Fibroblast of mammary gland (primary cell): ENCODE data around the gene SLC35F6.
A peak's percentile ranks its signal among the peaks of the same experiment; 100 is the strongest.
"Not testable (repeated sequence)": the region's sequence is repeated elsewhere in the genome, so short reads cannot be mapped to it uniquely, and the experiment has no call there.

ENCODE experiments used
- DNase-seq: peaks from one replicate; pipeline ENCODE4 v3.0.0-alpha.2; 2010; ENCODE audit warnings: low read depth
- H3K4me3 ChIP-seq: 2 replicates; pipeline ENCODE4 v1.5.1; 2011; ENCODE audit warnings: low read depth, mild to moderate bottlenecking, low read length, moderate library complexity; ENCODE audit not compliant: control insufficient read depth
- CTCF ChIP-seq: conservative IDR thresholded peaks from 2 replicates; pipeline ENCODE4 v1.5.1; 2011; ENCODE audit warnings: low read depth, low read length, inconsistent platforms; ENCODE audit not compliant: control insufficient read depth, insufficient read depth

The SLC35F6 gene

DNA sequence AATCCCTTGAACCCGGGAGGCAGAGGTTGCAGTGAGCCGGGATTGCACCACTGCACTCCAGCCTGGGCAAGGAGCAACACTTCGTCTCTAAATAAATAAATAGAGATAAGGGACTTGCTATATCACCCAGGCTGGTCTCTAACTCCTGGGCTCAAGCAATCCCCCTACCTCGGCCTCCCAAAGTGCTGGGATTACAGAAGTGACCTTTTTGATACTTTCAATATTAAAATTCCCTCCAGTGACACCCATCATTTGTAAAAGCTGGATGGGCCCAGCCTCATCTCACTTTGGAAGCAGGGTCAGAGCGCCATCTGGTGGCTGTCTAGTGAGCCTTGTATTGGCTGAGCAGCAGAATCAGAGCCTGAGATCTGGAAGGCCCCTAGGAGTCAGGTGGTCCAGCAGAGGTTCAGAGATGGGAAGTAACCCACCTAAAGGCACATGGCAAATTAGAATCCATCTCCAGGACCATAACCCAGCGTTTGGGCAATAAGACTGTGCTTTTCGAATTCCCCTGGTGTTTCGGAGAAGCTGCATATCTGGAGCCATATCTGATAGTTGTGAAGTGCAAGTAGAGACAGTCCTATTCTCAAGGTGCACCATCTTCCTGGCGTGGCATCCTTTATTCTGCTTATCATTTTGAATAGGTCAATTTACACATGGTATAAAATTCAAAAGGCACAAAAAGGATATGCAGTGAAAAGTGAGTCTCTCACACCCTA, 18.3 kb upstream of the SLC35F6 start:
- peak; percentile 95 for TF ChIP-seq CTCF
- peak; percentile 79 for DNase-seq
- H3K4me3 ChIP-seq: no peak overlapping the region

DNA sequence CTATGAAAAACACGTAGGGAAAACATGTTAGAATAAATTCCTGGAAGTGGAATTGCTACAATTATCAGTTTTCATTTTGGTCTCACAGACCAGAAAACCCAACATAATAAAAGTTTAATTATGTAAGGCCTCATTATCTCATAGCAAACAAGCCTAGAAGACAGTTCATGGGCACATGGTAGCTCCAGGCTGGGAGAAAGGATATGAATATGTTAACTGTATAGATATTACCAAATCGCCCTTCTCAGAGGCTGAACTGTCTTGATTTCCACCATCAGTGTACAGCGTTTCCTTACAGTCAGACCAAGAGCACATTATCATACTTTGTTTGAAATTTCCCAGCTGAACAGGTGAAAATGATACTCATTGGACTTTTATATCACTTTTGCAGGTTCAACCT, 17.1 kb upstream of the SLC35F6 start:
- DNase-seq: no peak
- TF ChIP-seq CTCF: no peak
- no peak overlapping the region for H3K4me3 ChIP-seq

- not testable (repeated sequence) for H3K4me3 ChIP-seq, DNase-seq
These were observed 14.2 kb upstream of the SLC35F6 start for GRCh38 chr2:26749787-26750420.

GRCh38 chr2:26750467-26750866, 13.6 kb upstream of the SLC35F6 start:
- not testable (repeated sequence) for DNase-seq, H3K4me3 ChIP-seq

- no peak overlapping the region for H3K4me3 ChIP-seq
- no peak for TF ChIP-seq CTCF
- peak; percentile 30 for DNase-seq
These were observed 11.4 kb upstream of the SLC35F6 start for GRCh38 chr2:26752656-26753055.

- TF ChIP-seq CTCF: no peak
- no peak overlapping the region for H3K4me3 ChIP-seq
- DNase-seq: no peak
These were observed 9.5 kb upstream of the SLC35F6 start for GRCh38 chr2:26754539-26754938.

DNA sequence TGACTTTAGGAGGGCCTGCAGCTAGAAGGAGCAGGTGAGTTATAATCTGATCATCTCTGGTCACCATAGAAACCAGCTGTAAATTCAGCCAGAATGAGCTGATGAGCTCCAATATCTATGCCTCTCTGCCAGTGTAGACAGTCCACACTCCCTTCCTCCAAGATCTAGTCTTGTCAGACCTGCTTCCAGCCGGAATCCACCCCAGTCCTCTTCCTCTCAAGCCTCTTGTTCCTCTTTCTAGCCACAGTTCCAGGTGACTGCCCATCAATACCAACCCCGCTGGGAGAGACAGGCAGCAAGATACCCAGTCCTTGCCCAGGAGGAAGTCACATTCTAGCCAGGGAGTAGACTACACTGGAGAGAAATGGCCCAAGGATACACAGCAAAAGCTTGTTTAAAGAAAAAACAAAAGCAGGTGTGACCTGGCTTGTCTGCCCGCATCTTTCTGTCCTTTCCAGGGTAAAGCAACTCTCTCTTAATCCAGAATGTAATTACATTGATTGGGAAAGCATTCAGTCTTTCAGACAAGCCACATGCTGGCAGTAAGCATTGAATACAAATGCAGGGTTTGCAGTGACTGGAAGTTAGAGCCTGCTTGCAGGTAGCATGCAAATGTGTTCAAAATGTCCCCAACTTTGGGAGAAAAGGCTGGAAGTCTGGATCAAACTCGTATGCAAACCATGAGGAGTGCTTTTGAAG, 9.0 kb upstream of the SLC35F6 start:
- no peak for DNase-seq
- TF ChIP-seq CTCF: no peak
- no peak overlapping the region for H3K4me3 ChIP-seq
